ENCODE measurements around the gene PAQR7.

PAQR7 gene

GRCh38 chr1:25877155-25877554 lies 1.6 kb upstream of the PAQR7 start:
- in situ Hi-C loops (cut with HindIII; ENCODE audit: low pct_ligation_motif_present, low pct_unique_long_range_greater_than_20kb, low sequenced_read_pairs) = no loop called here
- no peak for DNase-seq

GRCh38 chr1:25876693-25877077 lies 1.2 kb upstream of the PAQR7 start:
- no peak for DNase-seq
- in situ Hi-C loops (cut with HindIII; ENCODE audit: low pct_ligation_motif_present, low pct_unique_long_range_greater_than_20kb, low sequenced_read_pairs) = no loop called here

- in situ Hi-C loops (cut with HindIII; ENCODE audit: low pct_ligation_motif_present, low pct_unique_long_range_greater_than_20kb, low sequenced_read_pairs) = no loop called here
Measured at GRCh38 chr1:25875856-25876692, 566 bp upstream of the PAQR7 start.

GRCh38 chr1:25874635-25875153 lies 814 bp downstream of the PAQR7 start:
- no peak for DNase-seq
- in situ Hi-C loops (cut with HindIII; ENCODE audit: low pct_ligation_motif_present, low pct_unique_long_range_greater_than_20kb, low sequenced_read_pairs) = no loop called here

More at GRCh38 chr1:25875856-25876692, 566 bp upstream of the PAQR7 start:
- no peak for DNase-seq

- in situ Hi-C loops (cut with HindIII; ENCODE audit: low pct_ligation_motif_present, low pct_unique_long_range_greater_than_20kb, low sequenced_read_pairs) = no loop called here
- no peak for DNase-seq
Measured at GRCh38 chr1:25874209-25874608, 1.3 kb downstream of the PAQR7 start.

- in situ Hi-C loops (cut with HindIII; ENCODE audit: low pct_ligation_motif_present, low pct_unique_long_range_greater_than_20kb, low sequenced_read_pairs) = no loop called here
- no peak for DNase-seq
Measured at GRCh38 chr1:25873120-25873519, 2.4 kb downstream of the PAQR7 start.

GRCh38 chr1:25872713-25873112 lies 2.8 kb downstream of the PAQR7 start:
- DNase-seq = no peak
- in situ Hi-C loops (cut with HindIII; ENCODE audit: low pct_ligation_motif_present, low pct_unique_long_range_greater_than_20kb, low sequenced_read_pairs) = no loop called here

GRCh38 chr1:25871704-25872494 lies 3.6 kb downstream of the PAQR7 start:
- in situ Hi-C loops (cut with HindIII; ENCODE audit: low pct_ligation_motif_present, low pct_unique_long_range_greater_than_20kb, low sequenced_read_pairs) = no loop called here
- no peak for DNase-seq

- no peak for DNase-seq
- in situ Hi-C loops (cut with HindIII; ENCODE audit: low pct_ligation_motif_present, low pct_unique_long_range_greater_than_20kb, low sequenced_read_pairs) = no loop called here
Measured at GRCh38 chr1:25871086-25871703, 4.3 kb downstream of the PAQR7 start.

- in situ Hi-C loops (cut with HindIII; ENCODE audit: low pct_ligation_motif_present, low pct_unique_long_range_greater_than_20kb, low sequenced_read_pairs) = no loop called here
- DNase-seq = no peak
Measured at GRCh38 chr1:25870614-25871013, 4.9 kb downstream of the PAQR7 start.

- in situ Hi-C loops (cut with HindIII; ENCODE audit: low pct_ligation_motif_present, low pct_unique_long_range_greater_than_20kb, low sequenced_read_pairs) = no loop called here
Measured at GRCh38 chr1:25869909-25870606, 5.5 kb downstream of the PAQR7 start.

GRCh38 chr1:25867210-25867991 lies 8.1 kb downstream of the PAQR7 start:
- in situ Hi-C loops (cut with HindIII; ENCODE audit: low pct_ligation_motif_present, low pct_unique_long_range_greater_than_20kb, low sequenced_read_pairs) = no loop called here
- DNase-seq = peak; percentile 64

More at GRCh38 chr1:25869909-25870606, 5.5 kb downstream of the PAQR7 start:
- no peak for DNase-seq

GRCh38 chr1:25866288-25866687 lies 9.2 kb downstream of the PAQR7 start:
- DNase-seq = no peak
- in situ Hi-C loops (cut with HindIII; ENCODE audit: low pct_ligation_motif_present, low pct_unique_long_range_greater_than_20kb, low sequenced_read_pairs) = no loop called here

- DNase-seq = no peak
- in situ Hi-C loops (cut with HindIII; ENCODE audit: low pct_ligation_motif_present, low pct_unique_long_range_greater_than_20kb, low sequenced_read_pairs) = no loop called here
Measured at GRCh38 chr1:25864434-25864833, 11.1 kb downstream of the PAQR7 start.

- DNase-seq = no peak
- in situ Hi-C loops (cut with HindIII; ENCODE audit: low pct_ligation_motif_present, low pct_unique_long_range_greater_than_20kb, low sequenced_read_pairs) = no loop called here
Measured at GRCh38 chr1:25863486-25864262, 11.8 kb downstream of the PAQR7 start.

GRCh38 chr1:25862785-25863485 lies 12.6 kb downstream of the PAQR7 start:
- no peak for DNase-seq
- in situ Hi-C loops (cut with HindIII; ENCODE audit: low pct_ligation_motif_present, low pct_unique_long_range_greater_than_20kb, low sequenced_read_pairs) = no loop called here

All from ACHN (cell line).